ENCODE data around the gene ALKBH6. TPM values are rescaled to one million over a fixed set of nuclear protein-coding genes. Genes with fewer than 3 reads are reported as not detected.
A peak's percentile ranks its signal among the peaks of the same experiment; 100 is the strongest.
"Not testable (repeated sequence)": the region's sequence is repeated elsewhere in the genome, so short reads cannot be mapped to it uniquely, and the experiment has no call there.

ALKBH6 gene
- total RNA-seq, 4 donors from 2014 or later, result 25.3 to 46.0 (median 33.9) TPM

DNA sequence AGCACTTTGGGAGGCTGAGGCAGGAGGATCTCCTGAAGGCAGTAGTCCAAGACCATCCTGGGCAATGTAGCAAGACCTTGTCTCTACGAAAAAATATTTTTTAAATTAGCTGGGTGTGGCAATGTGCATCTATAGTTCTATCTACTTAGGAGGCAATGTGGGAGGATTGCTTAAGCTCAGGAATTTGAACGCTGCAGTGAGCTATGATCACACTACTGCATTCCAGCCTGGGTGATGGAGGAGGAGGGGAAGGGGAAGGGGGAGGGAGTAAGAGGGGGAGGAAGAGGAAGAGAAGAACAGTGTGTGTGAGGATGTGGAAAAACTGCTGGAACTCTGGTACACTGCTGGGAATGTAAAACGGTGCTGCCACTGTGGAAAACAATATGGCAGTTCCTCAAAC, 27.8 kb upstream of the ALKBH6 start:
- peaks cover 3 to 31% (median 4%) of the 10 kb centered on the region in 3 donors for H3K36me3 ChIP-seq
- H3K27me3 ChIP-seq, result no peaks in the 10 kb centered on the region
- no peak for DNase-seq (ENCODE audit: low spot score in 2 of 2)
- peak overlapping the region; percentile 55 to 87 (median 74) for H3K27ac ChIP-seq
- no peak overlapping the region for H3K4me3 ChIP-seq
- H3K9me3 ChIP-seq, result no peaks in the 10 kb centered on the region
- TF ChIP-seq EP300 (IDR thresholded peaks at IDR 0.05), result peak in 1 of 2 donors; percentile 48
- TF ChIP-seq, protein P1, sequence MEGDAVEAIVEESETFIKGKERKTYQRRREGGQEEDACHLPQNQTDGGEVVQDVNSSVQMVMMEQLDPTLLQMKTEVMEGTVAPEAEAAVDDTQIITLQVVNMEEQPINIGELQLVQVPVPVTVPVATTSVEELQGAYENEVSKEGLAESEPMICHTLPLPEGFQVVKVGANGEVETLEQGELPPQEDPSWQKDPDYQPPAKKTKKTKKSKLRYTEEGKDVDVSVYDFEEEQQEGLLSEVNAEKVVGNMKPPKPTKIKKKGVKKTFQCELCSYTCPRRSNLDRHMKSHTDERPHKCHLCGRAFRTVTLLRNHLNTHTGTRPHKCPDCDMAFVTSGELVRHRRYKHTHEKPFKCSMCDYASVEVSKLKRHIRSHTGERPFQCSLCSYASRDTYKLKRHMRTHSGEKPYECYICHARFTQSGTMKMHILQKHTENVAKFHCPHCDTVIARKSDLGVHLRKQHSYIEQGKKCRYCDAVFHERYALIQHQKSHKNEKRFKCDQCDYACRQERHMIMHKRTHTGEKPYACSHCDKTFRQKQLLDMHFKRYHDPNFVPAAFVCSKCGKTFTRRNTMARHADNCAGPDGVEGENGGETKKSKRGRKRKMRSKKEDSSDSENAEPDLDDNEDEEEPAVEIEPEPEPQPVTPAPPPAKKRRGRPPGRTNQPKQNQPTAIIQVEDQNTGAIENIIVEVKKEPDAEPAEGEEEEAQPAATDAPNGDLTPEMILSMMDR (IDR thresholded peaks at IDR 0.05), result no peak
- 10% methylated on average over 3 of the region's 3 CpGs for WGBS, 2 donors
- H3K4me1 ChIP-seq, result peaks cover 0 to 25% (median 8%) of the 10 kb centered on the region in 4 donors

DNA sequence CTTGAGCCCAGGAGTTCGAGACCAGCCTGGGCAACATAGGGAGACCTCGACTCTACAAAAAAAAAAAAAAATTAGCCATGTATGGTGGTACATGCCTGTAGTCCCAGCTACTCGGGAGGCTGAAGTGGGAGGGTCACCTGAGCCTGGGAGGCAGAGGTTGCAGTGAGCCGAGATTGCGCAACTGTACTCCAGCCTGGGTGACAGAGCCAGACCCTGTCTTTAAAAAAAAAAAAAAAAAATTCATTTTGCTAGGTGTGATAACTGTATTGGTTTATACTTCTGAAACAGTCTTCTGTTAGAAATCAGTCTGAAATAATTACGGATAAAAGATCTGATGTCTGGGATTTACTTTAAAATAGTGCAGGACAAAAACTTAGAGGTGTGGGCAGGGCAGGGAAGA, 27.1 kb upstream of the ALKBH6 start:
- WGBS, 2 donors, result 86 to 87% methylated on average over 6 of the region's 6 CpGs
- H3K4me1 ChIP-seq, result peaks cover 0 to 23% (median 7%) of the 10 kb centered on the region in 4 donors
- H3K27me3 ChIP-seq; H3K4me3 ChIP-seq; DNase-seq (ENCODE audit: low spot score in 2 of 2); H3K9me3 ChIP-seq: not testable (repeated sequence)
- H3K36me3 ChIP-seq, result peaks cover 3 to 38% (median 4%) of the 10 kb centered on the region in 3 donors
- H3K27ac ChIP-seq, result peak overlapping the region; percentile 55 to 85 (median 74)

DNA sequence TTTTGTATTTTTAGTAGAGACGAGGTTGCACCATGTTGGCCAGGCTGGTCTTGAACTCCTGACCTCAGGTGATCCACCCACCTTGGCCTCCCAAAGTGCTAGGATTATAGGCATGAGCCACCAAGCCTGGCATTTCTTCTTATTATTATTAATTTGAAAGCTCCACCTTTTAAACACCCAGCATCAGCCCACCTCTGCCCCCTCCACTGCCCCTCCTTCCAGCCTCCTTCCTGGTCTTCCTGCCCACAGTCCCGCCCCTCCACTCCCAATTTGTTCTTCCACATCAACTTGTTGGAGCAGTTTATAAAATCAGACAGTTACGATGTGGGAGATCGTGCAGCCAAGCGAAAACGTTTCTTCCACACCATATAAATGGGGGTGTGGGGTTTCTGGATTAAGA, 26.5 kb upstream of the ALKBH6 start:
- no peaks in the 10 kb centered on the region for H3K9me3 ChIP-seq
- peaks cover 0 to 23% (median 7%) of the 10 kb centered on the region in 4 donors for H3K4me1 ChIP-seq
- TF ChIP-seq, protein P1 (IDR thresholded peaks at IDR 0.05), result no peak
- TF ChIP-seq POLR2A (IDR thresholded peaks at IDR 0.05), result no peak
- no peak for TF ChIP-seq EP300 (IDR thresholded peaks at IDR 0.05)
- no peaks in the 10 kb centered on the region for H3K27me3 ChIP-seq
- peak overlapping the region in 2 of 4 donors; percentile 83 to 85 for H3K27ac ChIP-seq
- WGBS, 2 donors, result 78 to 84% methylated on average over 6 of the region's 6 CpGs
- DNase-seq (ENCODE audit: low spot score in 2 of 2), result no peak
- H3K4me3 ChIP-seq, result no peak overlapping the region
- peaks cover 3 to 44% (median 4%) of the 10 kb centered on the region in 3 donors for H3K36me3 ChIP-seq

DNA sequence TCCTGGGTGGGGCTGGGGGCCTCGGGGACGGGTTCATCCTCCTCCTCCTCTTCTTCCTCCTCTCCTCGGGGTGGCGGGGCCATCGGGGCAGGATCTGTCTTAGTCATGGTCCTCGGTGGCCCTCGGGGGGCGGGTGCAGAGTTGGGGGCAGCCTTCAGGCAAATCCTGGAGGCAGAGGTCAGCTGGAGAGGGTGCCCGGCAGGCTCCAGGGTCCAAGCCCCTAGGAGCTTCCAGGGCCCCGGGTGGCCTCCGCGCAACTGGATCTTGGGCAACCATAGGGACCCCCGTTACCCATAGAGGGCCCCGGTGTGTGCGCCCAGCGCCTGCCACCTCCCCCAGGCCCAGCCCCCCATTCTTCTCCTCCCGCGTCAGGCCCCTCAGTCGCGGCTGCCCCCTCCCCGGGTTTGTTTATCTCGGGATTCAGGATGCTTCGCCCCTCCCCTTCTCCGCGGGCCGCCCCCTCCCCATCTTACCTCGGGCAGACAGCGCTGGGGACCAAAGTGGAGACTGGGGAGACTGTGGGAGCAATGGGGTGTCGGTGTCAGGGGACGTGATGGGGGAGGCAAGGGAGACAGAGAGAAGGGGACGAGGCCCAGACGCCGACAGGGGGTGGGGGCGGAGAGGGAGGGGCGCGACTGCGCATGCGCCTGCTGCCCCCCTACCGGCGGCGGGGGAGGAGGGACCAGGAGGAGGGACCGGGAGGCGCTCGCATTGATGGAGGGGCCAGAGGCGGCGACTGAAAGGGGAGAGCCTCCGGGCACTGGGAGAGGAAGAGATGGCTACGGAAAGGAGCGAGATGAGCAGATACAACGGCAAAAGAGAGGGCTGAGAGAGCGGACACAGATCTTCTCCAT, 18.5 kb upstream of the ALKBH6 start, which contains the start of gene CLIP3:
Gene CLIP3 (minus strand): TSS at position 623 of the 854 bp plus-strand sequence. CDS start 516 bp downstream, at position 107.
- H3K4me1 ChIP-seq, result peaks cover 0 to 23% (median 1%) of the 10 kb centered on the region in 4 donors
- H3K4me3 ChIP-seq, result peak within 1 kb of the TSS; percentile 41 to 80 (median 66)
- H3K36me3 ChIP-seq, result peaks cover 0 to 44% (median 0%) of the 10 kb centered on the region in 3 donors
- H3K27ac ChIP-seq, result peak within 1 kb of the TSS; percentile 82 to 92 (median 86)
- 1% methylated on average over 29 to 47 of the region's 51 CpGs for WGBS, 2 donors
- no peaks in the 10 kb centered on the region for H3K27me3 ChIP-seq
- DNase-seq (ENCODE audit: low spot score in 2 of 2), result peak in 1 of 2 donors; percentile 34
- H3K9me3 ChIP-seq, result no peaks in the 10 kb centered on the region
- TF ChIP-seq EP300 (IDR thresholded peaks at IDR 0.05) (peak in 1 of 2 donors; percentile 61), POLR2A (IDR thresholded peaks at IDR 0.05) (peak in 1 of 2 donors; percentile 48)
- TF ChIP-seq, protein P1 (IDR thresholded peaks at IDR 0.05), result peak in 2 of 5 experiments; percentile 23 to 51

DNA sequence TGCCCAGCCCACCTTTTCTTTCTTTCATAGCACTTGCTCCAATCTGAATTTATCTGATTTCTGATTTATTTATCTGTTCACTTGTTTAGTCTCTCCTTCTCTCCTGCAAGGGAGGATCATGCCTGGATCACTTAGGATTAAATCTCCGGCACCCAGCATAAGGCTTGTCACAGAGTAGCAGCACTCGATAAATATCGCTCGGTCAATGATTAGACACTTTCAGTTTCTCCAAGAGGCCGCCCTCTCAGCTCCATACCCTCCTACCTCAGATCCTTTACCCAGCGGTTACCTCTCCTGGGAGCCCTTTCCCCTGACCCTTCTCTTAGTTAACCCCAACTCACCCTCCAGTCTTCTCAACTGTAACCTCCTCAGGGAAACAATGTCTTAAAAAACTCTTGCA, 17.3 kb upstream of the ALKBH6 start:
- Histone ChIP-seq H3K36me3 (peaks cover 0 to 46% (median 0%) of the 10 kb centered on the region in 3 donors), H3K27ac (peak overlapping the region in 2 of 4 donors; percentile 89 to 92), H3K4me3 (no peak overlapping the region), H3K4me1 (peaks cover 0 to 23% (median 1%) of the 10 kb centered on the region in 4 donors), H3K9me3 (no peaks in the 10 kb centered on the region), H3K27me3 (no peaks in the 10 kb centered on the region)
- 80 to 85% methylated on average over 6 of the region's 6 CpGs for WGBS, 2 donors
- DNase-seq (ENCODE audit: low spot score in 2 of 2), result no peak
- TF ChIP-seq EP300 (IDR thresholded peaks at IDR 0.05) (no peak), POLR2A (IDR thresholded peaks at IDR 0.05) (no peak)
- TF ChIP-seq, protein P1 (IDR thresholded peaks at IDR 0.05), result no peak

All from tibial nerve (tissue), 4 donors.